Measurements from ENCODE around the gene FOXE3. TPM values are rescaled to one million over a fixed set of nuclear protein-coding genes. Genes with fewer than 3 reads are reported as not detected.

The FOXE3 gene
- total RNA-seq, 3 donors from 2014 or later, result 0.23 to 0.39 TPM; not detected in 1

GRCh38 chr1:47402591-47402990, 13.5 kb upstream of the FOXE3 start:
- DNase-seq (no peak), ATAC-seq (no peak)
- Histone ChIP-seq H3K36me3 (ENCODE audit: low read depth) (no peaks in the 10 kb centered on the region), H3K9me3 (no peaks in the 10 kb centered on the region), H3K4me3 (no peak overlapping the region), H3K4me1 (ENCODE audit: low read depth) (peaks cover 2% of the 10 kb centered on the region)
- no peak for TF ChIP-seq CTCF (IDR thresholded peaks at IDR 0.05)
- intact Hi-C loops (cut with DNase I, micrococcal nuclease), result no loop called here

DNA sequence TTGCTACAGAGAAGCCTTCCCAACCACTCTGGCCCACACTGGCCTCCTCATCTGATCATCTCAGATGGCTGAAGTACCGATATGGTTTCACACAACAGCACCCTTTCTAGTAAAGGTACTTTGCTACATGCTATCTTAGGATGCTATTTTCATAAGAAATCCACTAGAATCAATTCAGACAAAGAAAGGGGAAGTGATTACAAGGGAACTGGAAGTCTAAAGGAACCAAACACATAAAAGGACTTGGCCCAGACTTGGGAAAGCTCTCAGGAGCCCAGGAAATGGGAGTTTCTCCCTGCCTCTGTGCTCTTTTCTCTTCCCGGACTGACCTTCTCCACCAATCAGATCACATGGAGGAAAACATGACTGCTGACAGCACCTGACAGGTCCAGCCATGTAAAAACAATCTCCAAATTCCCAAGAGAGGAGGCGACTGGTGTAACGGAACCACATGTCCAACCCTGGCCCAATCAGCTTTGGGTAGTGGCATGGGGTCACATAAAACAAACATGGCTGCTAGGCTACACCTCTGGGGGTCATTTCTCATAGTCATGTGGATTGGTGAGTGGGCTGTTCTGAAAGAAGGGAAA, 12.7 kb upstream of the FOXE3 start:
- no peaks in the 10 kb centered on the region for H3K36me3 ChIP-seq (ENCODE audit: low read depth)
- H3K4me3 ChIP-seq, result no peak overlapping the region
- intact Hi-C loops (cut with DNase I, micrococcal nuclease), result no loop called here
- peaks cover 2% of the 10 kb centered on the region for H3K4me1 ChIP-seq (ENCODE audit: low read depth)
- ATAC-seq (no peak), DNase-seq (no peak)
- no peak for TF ChIP-seq CTCF (IDR thresholded peaks at IDR 0.05)
- no peaks in the 10 kb centered on the region for H3K9me3 ChIP-seq

GRCh38 chr1:47405697-47406096, 10.4 kb upstream of the FOXE3 start:
- ATAC-seq, result no peak
- H3K4me3 ChIP-seq, result no peak overlapping the region
- intact Hi-C loops (cut with DNase I, micrococcal nuclease), result no loop called here

DNA sequence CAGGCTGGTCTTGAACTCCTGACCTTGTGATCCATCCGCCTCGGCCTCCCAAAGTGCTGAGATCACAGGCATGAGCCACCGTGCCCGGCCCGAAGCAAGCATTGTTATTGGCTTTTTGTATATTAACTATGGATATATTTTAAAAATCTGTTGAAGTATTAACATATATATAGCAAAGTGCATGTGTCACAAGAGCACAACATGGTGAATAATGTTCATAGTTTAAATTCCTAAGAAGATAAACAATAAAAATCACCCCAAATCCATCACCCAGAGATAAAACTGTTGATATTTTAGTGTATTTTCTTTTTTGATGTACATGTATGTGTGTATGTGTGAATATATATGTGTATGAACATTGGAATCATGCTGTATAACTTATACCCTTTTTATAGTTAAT, 9.1 kb upstream of the FOXE3 start:
- H3K4me1 ChIP-seq (ENCODE audit: low read depth), result no peaks in the 10 kb centered on the region
- no peaks in the 10 kb centered on the region for H3K9me3 ChIP-seq
- no peak for ATAC-seq
- DNase-seq, result no peak
- no peak overlapping the region for H3K4me3 ChIP-seq
- TF ChIP-seq CTCF (IDR thresholded peaks at IDR 0.05), result no peak
- intact Hi-C loops (cut with DNase I, micrococcal nuclease), result no loop called here
- no peaks in the 10 kb centered on the region for H3K36me3 ChIP-seq (ENCODE audit: low read depth)

More at GRCh38 chr1:47405697-47406096, 10.4 kb upstream of the FOXE3 start:
- Histone ChIP-seq H3K9me3 (no peaks in the 10 kb centered on the region), H3K36me3 (ENCODE audit: low read depth) (no peaks in the 10 kb centered on the region), H3K4me1 (ENCODE audit: low read depth) (no peaks in the 10 kb centered on the region)
- DNase-seq, result no peak
- TF ChIP-seq CTCF (IDR thresholded peaks at IDR 0.05), result no peak

DNA sequence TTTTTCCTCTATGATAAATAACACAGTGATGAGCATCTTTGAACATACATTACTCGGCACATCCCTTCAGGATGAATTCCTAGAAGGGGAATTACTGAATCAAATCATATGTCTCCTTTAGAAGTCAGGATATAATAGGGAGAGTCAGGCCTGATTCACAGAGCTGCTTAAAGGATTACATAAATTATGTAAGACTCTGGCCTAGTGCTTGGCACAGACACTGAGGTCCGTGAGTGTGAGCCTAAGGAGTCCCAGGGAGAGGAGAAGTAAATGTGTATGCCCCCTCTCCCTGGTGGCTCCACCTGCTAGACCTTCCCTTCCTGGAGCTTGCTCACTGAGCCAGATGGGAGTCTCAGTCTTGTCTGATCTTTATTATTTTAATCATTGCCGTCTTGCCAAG, 8.6 kb upstream of the FOXE3 start:
- ATAC-seq, result no peak
- intact Hi-C loops (cut with DNase I, micrococcal nuclease), result no loop called here
- no peak for TF ChIP-seq CTCF (IDR thresholded peaks at IDR 0.05)

More for the DNA sequence above, 8.6 kb upstream of the FOXE3 start:
- H3K4me1 ChIP-seq (ENCODE audit: low read depth), result no peaks in the 10 kb centered on the region
- no peaks in the 10 kb centered on the region for H3K9me3 ChIP-seq
- no peak overlapping the region for H3K4me3 ChIP-seq
- no peak for DNase-seq
- no peaks in the 10 kb centered on the region for H3K36me3 ChIP-seq (ENCODE audit: low read depth)

Measured in mucosa of descending colon (tissue), 3 donors.